ENCODE data around the gene MALAT1. TPM values are rescaled to one million over a fixed set of nuclear protein-coding genes. Genes with fewer than 3 reads are reported as not detected.

Gene MALAT1
- total and polyA plus RNA-seq, 2 of the 8 experiments (the other 6 are each of a cell fraction or from before 2014, with no cell fraction given), result 115 to 984 TPM

- CTCF ChIA-PET (ENCODE audit: partially characterized antibody), result interaction anchor here (0.9 to 29.0 kb wide), 9 partner anchors 8 to 124 kb away, joined by 3 to 809 read pairs (median 4); partner anchors contain the start of gene MALAT1
- POLR2A ChIA-PET (ENCODE audit: partially characterized antibody), result interaction anchor here (0.6 to 29.8 kb wide), 28 partner anchors 6 to 1156 kb away, joined by 3 to 1569 read pairs (median 5); partner anchors contain the start of genes CDC42EP2, FRMD8, MALAT1 and NEAT1
- H2AFZ ChIP-seq (ENCODE audit: low read length), result no peak overlapping the region
- no peak for TF ChIP-seq BRCA1 (IDR thresholded peaks at IDR 0.05; ENCODE audit: low read depth, low read length)
- no peak for TF ChIP-seq KDM1A (IDR thresholded peaks at IDR 0.05; ENCODE audit: borderline replicate concordance, low read length)
- TF ChIP-seq RNF2 (IDR thresholded peaks at IDR 0.05; ENCODE audit: borderline replicate concordance, low read depth, low read length, missing control alignments, poor library complexity, severe bottlenecking), result no peak
- TF ChIP-seq POU5F1 (IDR thresholded peaks at IDR 0.05; ENCODE audit: low read depth, low read length), result no peak
- TF ChIP-seq CHD2 (IDR thresholded peaks at IDR 0.05; ENCODE audit: low read length), result no peak
- TF ChIP-seq CHD1 (IDR thresholded peaks at IDR 0.05; ENCODE audit: low read depth, low read length), result no peak; the same call in 1 of the 2 replicates
- no peak for TF ChIP-seq GABPA (IDR thresholded peaks at IDR 0.05; ENCODE audit: borderline replicate concordance, insufficient read depth, low read length)
- no peak for TF ChIP-seq SIRT6 (IDR thresholded peaks at IDR 0.05; ENCODE audit: low read length)
- TF ChIP-seq, protein P1, sequence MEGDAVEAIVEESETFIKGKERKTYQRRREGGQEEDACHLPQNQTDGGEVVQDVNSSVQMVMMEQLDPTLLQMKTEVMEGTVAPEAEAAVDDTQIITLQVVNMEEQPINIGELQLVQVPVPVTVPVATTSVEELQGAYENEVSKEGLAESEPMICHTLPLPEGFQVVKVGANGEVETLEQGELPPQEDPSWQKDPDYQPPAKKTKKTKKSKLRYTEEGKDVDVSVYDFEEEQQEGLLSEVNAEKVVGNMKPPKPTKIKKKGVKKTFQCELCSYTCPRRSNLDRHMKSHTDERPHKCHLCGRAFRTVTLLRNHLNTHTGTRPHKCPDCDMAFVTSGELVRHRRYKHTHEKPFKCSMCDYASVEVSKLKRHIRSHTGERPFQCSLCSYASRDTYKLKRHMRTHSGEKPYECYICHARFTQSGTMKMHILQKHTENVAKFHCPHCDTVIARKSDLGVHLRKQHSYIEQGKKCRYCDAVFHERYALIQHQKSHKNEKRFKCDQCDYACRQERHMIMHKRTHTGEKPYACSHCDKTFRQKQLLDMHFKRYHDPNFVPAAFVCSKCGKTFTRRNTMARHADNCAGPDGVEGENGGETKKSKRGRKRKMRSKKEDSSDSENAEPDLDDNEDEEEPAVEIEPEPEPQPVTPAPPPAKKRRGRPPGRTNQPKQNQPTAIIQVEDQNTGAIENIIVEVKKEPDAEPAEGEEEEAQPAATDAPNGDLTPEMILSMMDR (IDR thresholded peaks at IDR 0.05; ENCODE audit: control extremely low read depth in 1 of 3, insufficient read depth in 1 of 3, low read depth in 1 of 3, low read length in 3 of 3), result no peak
- TF ChIP-seq RXRA (IDR thresholded peaks at IDR 0.05; ENCODE audit: insufficient read depth, low read depth, low read length), result no peak
- no peak for TF ChIP-seq FOSL1 (IDR thresholded peaks at IDR 0.05; ENCODE audit: insufficient read depth, low read depth, low read length)
- no peak for TF ChIP-seq CREB1 (IDR thresholded peaks at IDR 0.05)
- TF ChIP-seq BACH1 (IDR thresholded peaks at IDR 0.05; ENCODE audit: low read length), result no peak
These were observed 3.4 kb downstream of the MALAT1 start for GRCh38 chr11:65502274-65502554.

More at GRCh38 chr11:65502274-65502554, 3.4 kb downstream of the MALAT1 start:
- peaks cover 45 to 52% of the 10 kb centered on the region in 2 experiments for H4K20me1 ChIP-seq (replicated peaks in 1 of 2; ENCODE audit: control insufficient read depth in 1 of 2, insufficient read depth in 2 of 2, low read length in 2 of 2)
- H3K27ac ChIP-seq (ENCODE audit: low read depth, low read length), result no peak overlapping the region
- no peaks in the 10 kb centered on the region for H3K79me1 ChIP-seq (ENCODE audit: low read depth, low read length)
- no peak overlapping the region for H3K4ac ChIP-seq (replicated peaks; ENCODE audit: insufficient read length, low read depth, low read length)
- H4K91ac ChIP-seq (replicated peaks; ENCODE audit: insufficient read length, low read length), result no peak overlapping the region
- H2BK5ac ChIP-seq (ENCODE audit: low read depth, low read length), result no peak overlapping the region
- peak overlapping the region in 3 of 4 experiments; percentile 43 to 99 (median 96); a peak in 3 of 7 replicates for H3K9ac ChIP-seq (replicated peaks in 1 of 4; ENCODE audit: extremely low read depth in 1 of 4, low read depth in 3 of 4, low read length in 3 of 4)
- DNase-seq (ENCODE audit: low read depth in 1 of 2, low spot score in 2 of 2) (no peak), FAIRE-seq (no peak)
- no peaks in the 10 kb centered on the region for H3K9me3 ChIP-seq (ENCODE audit: insufficient read depth in 2 of 2, low read depth in 1 of 2, low read length in 1 of 2)
- H2AK5ac ChIP-seq (ENCODE audit: low read depth, low read length), result no peak overlapping the region
- H4K8ac ChIP-seq (ENCODE audit: extremely low read depth, insufficient read depth, low read length), result no peak overlapping the region
- H3K23ac ChIP-seq (ENCODE audit: insufficient read length), result no peak overlapping the region
- peak overlapping the region; percentile 93 to 100 (median 98) for H3K4me3 ChIP-seq (ENCODE audit: extremely low read depth in 1 of 4, insufficient read depth in 2 of 4, low read depth in 3 of 4, low read length in 4 of 4)
- peaks cover 0 to 7% (median 4%) of the 10 kb centered on the region in 4 experiments; a peak in 6 of 7 replicates for H3K4me1 ChIP-seq (replicated peaks in 1 of 4; ENCODE audit: control insufficient read depth in 3 of 4, insufficient read depth in 4 of 4, low read length in 3 of 4)
- H3K79me2 ChIP-seq (ENCODE audit: control insufficient read depth in 1 of 2, insufficient read depth in 2 of 2, low read length in 2 of 2), result peaks cover 53 to 87% of the 10 kb centered on the region in 2 experiments
- no peak overlapping the region for H3K18ac ChIP-seq (ENCODE audit: extremely low read depth, low read length)
- no peak overlapping the region for H2BK12ac ChIP-seq (ENCODE audit: low read depth, low read length)
- no peaks in the 10 kb centered on the region for H3K27me3 ChIP-seq (replicated peaks in 1 of 4; ENCODE audit: control insufficient read depth in 3 of 4, extremely low read depth in 1 of 4, insufficient read depth in 3 of 4, low read length in 3 of 4)
- H3K23me2 ChIP-seq (ENCODE audit: low read depth, low read length), result peaks cover 15% of the 10 kb centered on the region
- no peak overlapping the region for H3K56ac ChIP-seq (replicated peaks; ENCODE audit: insufficient read length, low read depth, low read length)
- peaks cover 39 to 69% (median 52%) of the 10 kb centered on the region in 4 experiments for H3K36me3 ChIP-seq (ENCODE audit: control insufficient read depth in 2 of 4, insufficient read depth in 4 of 4, low read length in 3 of 4)
- H3K4me2 ChIP-seq (ENCODE audit: insufficient read depth in 1 of 2, low read depth in 2 of 2, low read length in 2 of 2), result peak overlapping the region; percentile 75 to 90
- no peak overlapping the region for H2BK15ac ChIP-seq (ENCODE audit: low read length)
- H2BK20ac ChIP-seq (ENCODE audit: low read length), result no peak overlapping the region
- H3K14ac ChIP-seq (ENCODE audit: insufficient read length), result no peak overlapping the region
- H4K5ac ChIP-seq (ENCODE audit: insufficient read length, low read depth, low read length), result no peak overlapping the region
- H2BK120ac ChIP-seq (replicated peaks; ENCODE audit: low read depth, low read length), result no peak overlapping the region
